GM18505 (cell line): ENCODE results near the gene MYB.
"Not testable (repeated sequence)": the region's sequence is repeated elsewhere in the genome, so short reads cannot be mapped to it uniquely, and the experiment has no call there.

ENCODE experiments used
- ATAC-seq: cut with Tn5 transposase; IDR thresholded peaks from one replicate; pipeline ENCODE4 v1.9.1; 2021; ENCODE audit not compliant: unreplicated experiment
- POLR2A ChIP-seq: IDR thresholded peaks from 4 replicates; pipeline ENCODE4 v1.6.1; 2011; ENCODE audit warnings: borderline replicate concordance; ENCODE audit not compliant: insufficient read depth, insufficient read length; ENCODE audit errors: extremely low read depth

Gene MYB

DNA sequence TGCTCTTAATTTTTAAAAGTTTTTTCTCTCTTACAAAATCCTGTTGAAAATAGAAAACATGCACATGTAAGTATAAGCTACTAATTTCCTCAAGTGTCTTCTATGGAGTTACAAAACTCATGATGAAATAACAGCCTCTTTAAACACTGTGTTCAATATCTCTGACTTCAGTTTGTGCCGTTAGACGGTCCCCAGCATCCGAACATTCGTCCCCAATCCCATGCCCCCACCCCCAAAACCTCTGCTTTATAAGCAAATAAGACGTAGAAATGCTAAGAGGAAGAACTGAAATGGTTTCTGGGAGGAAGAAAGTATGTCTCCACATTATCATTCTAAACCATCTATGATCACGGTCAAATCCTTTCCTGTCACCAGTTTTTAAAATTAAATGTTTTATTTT lies 31.7 kb upstream of the MYB start:
- no peak for ATAC-seq
- no peak for TF ChIP-seq POLR2A

DNA sequence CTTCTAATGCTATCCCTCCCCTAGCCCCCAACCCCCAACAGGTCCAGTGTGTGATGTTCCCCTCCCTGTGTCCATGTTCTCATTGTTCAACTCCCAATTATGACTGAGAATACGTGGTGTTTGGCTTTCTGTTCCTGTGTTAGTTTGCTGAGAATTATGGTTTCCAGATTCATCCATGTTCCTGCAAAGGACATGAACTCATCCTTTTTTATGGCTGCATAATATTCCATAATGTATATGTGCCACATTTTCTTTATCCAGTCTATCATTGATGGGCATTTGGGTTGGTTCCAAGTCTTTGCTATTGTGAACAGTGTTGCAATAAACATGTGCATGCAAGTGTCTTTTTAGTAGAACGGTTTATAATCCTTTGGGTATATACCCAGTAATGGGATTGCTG lies 30.6 kb upstream of the MYB start:
- ATAC-seq, result not testable (repeated sequence)

DNA sequence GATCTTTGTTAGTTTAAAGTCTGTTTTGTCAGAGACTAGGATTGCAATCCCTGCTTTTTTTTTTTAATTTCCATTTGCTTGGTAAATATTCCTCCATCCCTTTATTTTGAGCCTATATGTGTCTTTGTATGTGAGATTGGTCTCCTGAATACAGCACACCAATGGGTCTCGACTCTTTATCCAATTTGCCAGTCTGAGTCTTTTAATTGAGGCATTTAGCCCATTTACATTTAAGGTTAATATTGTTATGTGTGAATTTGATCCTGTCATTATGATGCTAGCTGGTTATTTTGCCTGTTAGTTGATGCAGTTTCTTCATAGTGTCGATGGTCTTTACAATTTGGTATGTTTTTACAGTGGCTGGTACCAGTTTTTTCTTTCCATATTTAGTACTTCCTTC lies 27.0 kb upstream of the MYB start:
- ATAC-seq, result not testable (repeated sequence)

DNA sequence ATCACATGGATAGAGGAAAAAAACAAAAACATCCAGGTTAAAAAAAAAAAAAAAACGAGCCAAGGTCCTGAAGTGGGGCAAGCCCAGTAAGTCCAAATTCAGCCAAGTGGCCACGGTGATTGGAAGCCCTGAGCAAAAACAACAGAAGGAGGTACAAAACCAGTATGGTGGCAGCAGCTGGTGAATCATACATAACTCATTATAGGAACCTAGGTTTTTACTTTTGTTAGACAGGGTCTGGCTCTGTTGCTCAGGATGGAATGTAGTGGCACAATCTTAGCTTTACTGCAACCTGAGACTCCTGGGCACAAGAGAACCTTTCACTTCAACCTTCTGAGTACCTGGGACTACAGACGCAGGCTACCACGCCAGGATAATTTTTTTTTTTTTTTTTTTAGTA lies 22.7 kb upstream of the MYB start:
- no peak for ATAC-seq
- TF ChIP-seq POLR2A, result no peak

DNA sequence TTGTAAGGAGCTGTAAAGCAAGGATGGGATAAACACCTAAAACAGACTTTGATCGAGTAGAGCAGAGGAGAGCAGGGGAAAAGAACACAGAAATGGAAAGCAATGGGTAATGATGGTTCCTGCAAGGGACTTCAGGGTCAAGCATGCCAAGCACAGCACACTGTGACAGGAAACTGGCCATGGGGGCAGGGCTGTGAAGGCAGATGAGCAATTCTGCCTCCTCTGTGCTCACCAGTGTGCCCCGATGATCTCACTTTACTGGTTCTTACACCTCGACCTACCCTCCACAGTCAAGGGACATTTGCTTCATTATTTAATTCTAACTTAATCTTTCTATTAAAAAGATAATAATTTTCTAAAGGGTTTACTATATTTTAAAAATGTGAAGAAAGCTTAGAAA lies 21.6 kb upstream of the MYB start:
- ATAC-seq, result no peak

DNA sequence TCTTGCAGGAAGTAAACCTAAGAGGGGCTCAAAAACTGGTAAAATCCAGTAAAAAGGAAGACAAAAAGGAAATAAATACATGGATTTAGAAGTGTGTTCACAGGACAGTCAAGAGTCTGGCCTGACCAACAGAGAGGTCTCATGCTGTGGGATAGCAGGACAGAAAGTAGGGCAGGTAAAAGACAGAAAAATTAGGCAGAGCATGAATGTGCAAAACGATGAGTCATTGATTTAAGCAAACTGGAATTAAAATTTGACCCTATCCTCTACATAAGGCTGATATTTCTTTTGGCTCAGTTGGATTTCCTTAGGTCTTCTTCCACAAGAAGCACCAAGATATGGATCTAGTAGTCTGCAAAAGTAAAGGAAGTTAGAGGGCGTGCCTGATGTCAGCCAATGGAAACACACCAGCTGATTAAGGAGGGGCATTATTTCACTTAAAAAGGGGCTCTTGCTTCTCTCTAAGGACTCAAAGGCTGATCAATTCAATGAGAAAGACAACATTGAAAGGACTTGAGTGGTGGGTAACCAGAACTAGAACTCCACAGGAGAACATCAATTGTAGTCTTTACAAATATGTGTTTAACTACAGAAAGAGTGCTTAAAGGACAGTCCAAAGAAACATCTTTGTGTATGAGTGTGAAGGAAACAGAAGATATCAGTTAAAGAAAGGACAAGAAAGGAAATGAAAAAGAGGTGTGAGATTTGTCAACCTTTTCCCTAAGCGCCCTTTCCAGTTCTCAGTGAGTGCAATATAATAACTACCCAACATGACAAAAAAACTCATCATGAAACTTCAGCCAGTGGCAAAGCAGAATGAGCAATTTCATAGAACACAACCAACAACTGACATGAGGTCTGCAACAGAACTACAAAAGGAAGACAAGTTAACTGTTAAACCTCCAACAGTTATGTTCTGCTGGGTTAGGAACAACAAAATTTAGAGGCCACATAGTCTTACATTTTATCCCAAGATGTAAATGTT lies 19.4 kb upstream of the MYB start:
- TF ChIP-seq POLR2A, result peak; percentile 35
- ATAC-seq, result no peak

More for the DNA sequence above, 21.6 kb upstream of the MYB start:
- TF ChIP-seq POLR2A, result no peak

DNA sequence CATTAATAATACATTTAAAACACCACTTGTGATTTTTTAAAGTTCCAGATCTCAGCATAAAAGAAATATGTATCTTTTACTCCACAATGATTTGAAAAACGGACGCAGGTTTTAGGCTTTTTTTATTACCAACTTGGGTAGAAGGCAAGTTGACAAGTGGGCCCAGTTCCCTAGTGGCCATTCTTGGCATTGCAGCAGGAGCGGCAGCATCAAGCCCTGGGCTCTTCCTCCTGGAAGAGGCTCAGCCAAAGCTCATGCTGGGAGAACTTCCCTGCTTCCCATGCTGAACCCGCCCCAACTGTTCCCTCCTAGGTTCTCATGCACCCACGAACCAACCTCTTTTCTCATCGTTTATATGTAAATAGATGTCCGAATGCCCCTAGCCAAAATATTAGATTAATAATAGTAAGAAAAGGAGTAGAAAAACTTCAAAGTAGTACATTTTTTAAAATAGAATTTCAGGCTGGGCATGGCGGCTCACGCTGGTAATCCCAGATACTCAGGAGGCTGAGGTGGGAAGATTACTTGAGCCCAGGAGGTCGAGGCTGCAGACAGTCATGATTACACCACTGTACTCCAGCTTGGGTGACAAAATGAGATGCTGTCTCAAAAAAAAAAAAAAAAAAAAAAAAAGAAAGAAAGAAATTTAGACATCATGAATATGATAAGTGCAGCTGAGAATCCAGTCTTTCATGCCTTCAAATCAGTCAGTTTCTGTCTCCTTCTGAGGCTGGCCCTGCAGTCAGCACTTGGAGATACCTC lies 18.2 kb upstream of the MYB start:
- no peak for ATAC-seq
- TF ChIP-seq POLR2A, result no peak

DNA sequence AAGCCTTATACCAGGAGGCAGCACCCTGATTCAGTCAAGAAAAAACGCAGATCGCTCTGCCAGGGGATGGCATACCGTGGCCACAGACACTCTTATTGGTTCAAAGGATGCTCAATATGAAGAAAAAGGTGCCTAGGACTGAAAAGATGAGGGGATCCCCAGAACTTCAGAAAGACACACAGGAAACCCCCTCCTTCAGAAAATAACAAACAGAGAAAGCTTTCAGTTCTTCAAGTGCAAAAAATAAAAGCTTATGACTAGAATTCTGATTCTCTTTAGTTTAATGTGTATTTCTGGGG lies 17.7 kb upstream of the MYB start:
- no peak for TF ChIP-seq POLR2A
- ATAC-seq, result peak; percentile 65

DNA sequence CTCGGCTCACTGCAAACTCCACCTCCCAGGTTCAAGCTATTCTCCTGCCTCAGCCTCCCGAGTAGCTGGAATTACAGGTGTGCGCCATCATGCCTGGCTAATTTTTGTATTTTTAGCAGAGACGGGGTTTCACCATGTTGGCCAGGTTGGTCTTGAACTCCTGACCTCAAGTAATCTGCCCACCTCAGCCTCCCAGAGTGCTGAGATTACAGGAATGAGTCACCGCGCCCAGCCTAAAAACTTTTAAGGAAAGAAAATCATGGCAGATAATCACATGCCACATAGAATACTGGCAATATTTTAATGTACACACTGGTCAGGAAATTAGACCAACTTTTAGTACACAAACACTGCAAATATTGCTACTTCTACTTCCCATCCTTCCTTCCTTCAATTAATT lies 16.7 kb upstream of the MYB start:
- ATAC-seq, result not testable (repeated sequence)

DNA sequence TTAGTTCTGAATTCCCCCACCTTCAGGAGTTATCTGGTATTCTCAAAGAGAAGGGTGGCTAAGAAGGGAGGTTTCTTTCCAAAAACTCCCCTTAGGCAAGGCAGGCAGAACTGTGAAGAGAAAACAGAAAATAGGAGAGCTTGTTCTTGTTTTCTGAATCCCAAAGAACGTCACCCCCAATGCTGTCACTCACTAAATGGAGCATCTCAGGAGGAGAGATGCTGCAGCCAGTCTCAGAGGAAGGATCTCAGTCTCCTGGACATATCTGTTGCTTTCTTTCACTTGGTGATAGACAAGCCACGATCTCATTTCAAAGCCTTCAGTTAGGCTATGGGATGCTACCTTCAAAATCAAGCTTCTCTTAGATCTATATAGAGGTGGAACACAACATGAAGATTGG lies 16.1 kb upstream of the MYB start:
- no peak for ATAC-seq
- no peak for TF ChIP-seq POLR2A

DNA sequence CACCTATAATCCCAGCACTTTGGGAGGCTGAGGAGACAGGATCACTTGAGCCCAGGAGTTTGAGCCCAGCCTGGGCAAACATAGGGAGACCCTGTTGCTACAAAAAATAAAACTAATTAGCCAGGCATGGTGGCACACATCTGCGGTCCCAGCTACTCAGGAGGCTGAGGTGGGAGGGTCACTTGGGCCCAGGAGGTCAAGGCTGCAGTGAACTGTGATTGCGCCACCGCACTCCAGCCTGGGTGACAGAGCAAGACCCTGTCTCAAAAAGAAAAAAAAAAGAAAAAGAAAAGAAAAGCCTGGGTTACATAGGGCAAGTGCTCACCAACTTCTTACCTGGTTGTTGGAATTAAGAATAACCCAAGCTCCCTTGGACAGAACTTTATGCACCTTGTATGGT lies 14.6 kb upstream of the MYB start:
- TF ChIP-seq POLR2A, result no peak
- ATAC-seq, result no peak

DNA sequence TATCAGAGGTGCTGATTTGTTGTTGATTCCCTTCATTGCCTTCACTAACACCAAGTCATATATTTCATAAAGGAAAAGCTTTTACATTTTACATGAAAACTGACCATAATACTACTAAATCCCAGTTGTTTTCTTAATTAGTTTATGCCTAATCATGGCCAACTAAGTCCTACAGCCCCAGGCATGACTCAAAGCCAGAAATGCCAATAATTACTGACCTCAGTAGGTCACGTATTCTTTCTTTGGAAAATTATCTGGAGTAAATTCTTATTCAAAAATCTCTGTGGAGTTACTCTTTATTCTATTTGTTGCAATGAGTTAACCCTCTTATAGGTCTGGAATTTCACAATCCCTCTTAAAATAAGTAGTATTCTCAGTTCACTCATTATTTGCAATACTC lies 13.5 kb upstream of the MYB start:
- no peak for ATAC-seq
- no peak for TF ChIP-seq POLR2A

DNA sequence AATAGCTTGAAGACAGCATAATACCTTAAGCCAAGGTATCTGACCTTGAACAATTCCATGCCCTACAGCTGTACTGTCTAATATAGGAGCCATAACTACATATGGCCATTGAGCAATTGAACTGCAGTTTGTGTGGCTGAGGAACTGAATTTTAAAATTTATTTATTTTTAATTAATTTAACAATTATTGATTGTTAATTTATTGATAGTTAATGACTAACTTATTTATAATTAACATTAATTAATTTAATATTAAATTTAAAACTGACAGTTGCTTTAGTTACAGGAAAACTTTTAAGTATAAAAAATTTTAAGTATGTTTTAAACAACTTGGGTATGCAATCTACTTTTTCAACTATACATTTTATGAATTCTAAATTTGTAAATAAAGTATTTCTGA lies 12.3 kb upstream of the MYB start:
- no peak for ATAC-seq
- no peak for TF ChIP-seq POLR2A

DNA sequence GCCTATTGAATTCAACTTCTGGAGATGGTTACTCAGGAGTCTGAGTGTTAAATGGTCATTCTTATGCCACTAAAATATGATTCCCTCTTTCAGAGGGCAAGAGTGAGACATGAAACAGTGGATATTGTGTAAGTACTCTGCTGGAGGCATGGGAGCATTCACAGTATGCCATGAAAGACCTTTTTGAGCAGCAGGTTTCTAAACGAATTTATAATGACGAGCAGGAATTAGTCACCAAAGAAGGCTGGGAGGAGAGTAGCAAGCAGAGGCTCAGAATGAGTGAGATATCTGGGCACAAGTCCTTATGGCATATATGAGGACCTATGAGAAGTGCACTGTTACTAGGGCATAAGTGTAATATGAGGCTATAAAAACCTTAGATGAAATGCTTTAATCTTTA lies 10.9 kb upstream of the MYB start:
- TF ChIP-seq POLR2A, result no peak
- no peak for ATAC-seq

DNA sequence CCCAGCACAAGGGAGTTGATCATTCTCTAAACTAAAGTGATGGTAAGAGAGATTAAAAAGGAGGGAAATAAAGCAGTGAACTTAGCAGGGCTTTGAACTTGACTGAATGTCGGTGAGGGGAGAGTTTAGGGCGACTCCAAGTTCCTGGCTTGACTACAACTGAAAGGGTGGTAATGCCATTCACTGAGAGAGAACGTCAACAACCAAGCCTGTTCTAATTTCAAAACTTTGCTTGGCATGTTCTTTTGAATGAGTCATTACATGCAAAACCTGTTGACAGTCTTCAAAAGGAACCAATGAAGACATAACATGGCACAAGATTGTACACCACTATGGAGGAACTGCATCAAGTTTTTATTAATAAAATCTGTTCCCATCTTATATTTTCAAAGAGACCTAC lies 10.3 kb upstream of the MYB start:
- no peak for ATAC-seq
- TF ChIP-seq POLR2A, result no peak
